NOMO-1 treated with DMSO at 0.1 percent for 48 hours (cell line): Measurements from ENCODE around the gene ZSWIM6.

Experiments used
- DNase-seq: peaks from one replicate; lab custom pipeline; 2025; ENCODE audit not compliant: unreplicated experiment; lab: John Stamatoyannopoulos, UW

ZSWIM6 gene

DNA sequence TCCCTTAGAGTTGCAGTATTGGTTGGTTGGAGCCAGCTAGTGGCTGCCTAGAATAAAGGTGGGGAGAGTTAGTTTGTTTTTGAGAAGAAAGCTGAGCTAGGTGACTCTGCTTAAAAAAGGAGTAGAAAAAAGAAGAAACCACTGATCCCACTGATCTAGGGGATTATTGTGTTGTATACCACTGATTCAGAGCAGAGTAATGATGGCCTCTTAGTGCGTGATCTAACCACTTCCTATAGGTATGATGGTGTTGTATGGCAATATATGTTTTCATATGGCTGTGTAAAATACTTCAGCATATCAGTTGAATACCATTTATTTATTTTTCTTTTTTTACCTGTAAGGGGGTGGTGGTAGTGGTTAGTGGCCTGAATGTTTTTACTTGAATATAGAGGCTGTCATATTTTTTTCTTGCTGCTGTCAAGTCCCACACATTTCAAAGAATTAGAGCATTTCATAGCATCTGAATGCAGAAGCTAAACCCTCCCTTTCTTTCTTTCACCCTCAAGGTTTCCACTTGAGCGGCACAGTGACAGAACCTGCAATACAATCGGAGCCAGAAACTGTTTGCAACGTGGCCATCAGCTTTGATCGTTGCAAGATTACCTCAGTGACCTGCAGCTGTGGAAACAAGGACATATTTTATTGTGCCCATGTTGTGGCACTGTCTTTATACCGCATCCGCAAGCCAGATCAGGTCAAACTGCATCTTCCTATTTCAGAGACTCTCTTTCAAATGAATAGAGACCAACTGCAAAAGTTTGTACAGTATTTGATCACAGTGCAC lies 140.3 kb downstream of the ZSWIM6 start:
- DNase-seq, result no peak

DNA sequence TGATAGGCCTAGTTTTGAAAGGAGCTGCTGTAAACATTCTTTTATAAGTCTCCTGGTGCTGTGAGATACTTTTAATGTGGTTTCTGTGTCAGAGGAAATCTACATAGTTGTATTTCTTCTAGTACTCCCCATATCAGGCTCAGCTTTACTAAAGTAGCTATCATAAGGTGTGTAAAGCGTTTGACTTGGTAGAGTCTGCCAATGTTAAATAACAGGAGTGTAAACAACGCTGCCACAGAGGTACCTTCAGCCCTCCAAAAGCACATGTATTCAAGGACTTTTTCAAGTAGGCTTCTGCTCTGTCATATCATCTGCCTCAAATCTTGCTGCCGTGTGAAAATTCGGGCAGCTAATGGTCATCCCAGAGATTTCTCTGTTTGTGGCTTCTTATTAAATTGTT lies 142.7 kb downstream of the ZSWIM6 start:
- DNase-seq, result no peak

DNA sequence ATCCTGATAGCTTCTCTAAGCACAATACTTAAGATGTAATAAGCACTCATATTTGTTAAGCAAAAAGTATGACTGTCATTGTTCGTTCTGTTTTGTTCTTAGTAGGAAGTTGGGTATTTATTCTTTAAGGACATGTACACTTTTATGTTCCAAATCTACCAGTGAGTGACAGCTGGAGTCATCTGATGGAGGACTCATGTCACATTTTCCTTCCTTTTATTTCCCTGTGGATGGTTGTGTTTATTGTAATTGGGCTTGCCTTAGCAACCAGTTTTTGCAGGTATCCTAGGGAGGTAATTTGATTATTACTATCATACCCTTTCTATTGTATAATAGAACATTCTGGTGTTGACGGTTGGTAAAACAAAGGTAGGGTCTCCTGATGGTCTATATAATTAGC lies 145.7 kb downstream of the ZSWIM6 start:
- DNase-seq, result no peak

DNA sequence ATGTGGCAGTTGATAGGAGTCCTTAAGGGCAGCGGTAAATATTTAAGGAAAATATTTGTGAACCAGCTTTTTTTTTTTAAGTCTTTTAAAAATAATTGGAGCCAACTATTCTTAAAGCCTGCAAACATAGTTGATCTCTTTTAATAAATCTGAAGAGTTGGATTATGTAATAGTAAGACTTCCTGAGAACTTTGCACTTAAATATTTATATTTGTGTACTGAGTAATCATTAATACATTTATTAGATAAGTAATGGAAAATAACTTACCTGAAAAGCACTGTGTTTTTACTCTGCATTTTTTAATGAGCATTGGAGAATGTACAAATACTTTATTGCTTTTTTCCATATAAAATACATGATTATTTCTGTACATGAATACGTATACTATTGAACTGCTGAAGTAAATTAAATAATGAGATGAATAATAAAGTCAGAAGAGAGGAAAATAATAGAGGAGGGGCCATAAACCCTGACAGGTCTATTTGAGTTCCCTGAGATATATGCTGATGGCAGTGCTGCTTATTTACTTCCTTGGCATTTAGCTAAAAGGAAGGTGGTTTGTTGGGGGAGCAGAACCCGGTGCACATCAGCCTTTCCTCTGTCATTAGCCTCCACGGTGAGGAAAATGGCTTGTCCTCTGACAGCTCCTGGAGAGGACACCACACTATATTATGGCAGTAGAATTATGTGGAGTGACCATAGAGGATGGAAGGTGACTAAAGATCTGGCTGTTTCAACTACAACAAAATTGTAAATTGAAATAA lies 148.0 kb downstream of the ZSWIM6 start:
- no peak for DNase-seq

DNA sequence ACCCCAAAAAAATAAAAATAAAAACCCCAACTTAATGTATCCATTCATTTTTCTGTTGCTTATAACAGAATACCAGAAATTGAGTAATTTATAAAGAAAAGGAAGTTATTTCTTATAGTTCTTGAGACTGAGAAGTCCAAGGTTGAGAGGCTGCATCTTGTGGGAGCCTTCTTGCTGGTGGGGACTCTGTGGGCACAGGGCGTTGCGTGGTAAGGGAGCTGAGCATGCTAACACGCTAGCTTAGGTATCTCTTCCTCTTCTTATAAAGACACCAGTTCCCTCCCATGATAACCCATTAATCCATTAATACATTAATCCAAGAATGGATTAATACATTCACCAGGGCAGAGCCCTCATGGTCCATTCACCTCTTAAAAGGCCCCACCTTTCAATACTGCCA lies 150.9 kb downstream of the ZSWIM6 start:
- peak; percentile 3 for DNase-seq

DNA sequence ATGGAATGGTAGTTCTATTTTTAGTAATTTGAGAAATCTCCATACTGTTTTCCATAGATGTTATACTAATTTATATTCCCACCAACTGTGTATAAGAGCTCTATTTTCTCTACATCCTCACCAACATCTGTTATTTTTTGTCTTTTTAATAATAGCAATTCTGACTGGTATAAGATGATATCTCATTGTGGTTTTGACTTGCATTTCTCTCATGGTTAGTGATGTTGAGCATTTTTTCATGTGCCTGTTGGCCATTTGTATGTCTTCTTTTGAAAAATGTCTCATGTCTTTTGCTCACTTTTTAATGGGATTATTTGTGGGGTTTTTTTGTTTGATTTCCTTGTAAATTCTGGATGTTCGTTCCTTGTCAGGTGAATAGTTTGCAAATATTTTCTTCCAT lies 154.4 kb downstream of the ZSWIM6 start:
- DNase-seq, result no peak

DNA sequence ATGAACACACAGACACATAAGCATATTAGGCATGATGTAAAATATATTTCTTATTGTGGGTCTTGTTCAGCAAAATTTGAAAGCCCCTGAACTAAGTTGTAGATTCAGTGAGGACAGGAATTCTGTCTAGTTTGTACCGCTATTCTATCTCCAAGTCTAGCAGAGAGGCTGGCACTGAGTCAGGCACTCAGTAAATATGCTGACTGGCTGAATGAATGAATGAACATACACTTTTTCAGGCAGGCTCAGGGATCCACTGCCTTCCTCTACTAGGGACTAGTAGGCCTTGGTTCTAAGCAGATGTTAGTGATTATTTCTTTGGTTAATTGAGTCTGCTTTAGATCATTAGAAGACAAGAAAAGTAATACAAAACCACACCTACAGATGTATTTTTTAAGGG lies 157.5 kb downstream of the ZSWIM6 start:
- no peak for DNase-seq

DNA sequence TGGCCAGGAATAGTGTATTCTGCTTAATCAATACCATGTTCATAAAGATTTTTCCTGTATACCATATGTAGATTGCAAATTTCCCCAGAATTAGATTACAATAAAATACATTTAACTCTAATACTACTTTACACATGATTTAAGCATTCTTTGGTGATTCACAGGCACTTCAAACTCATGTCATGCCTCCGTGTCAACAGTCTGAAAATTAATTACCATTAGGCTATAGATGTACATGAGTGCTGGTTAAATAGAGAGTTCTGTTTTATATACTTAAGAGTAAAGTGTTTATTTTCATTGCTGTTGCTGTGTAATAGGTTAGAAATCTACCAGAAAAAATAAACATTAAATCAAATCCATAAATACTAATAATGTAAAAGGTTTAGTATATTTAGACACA lies 159.8 kb downstream of the ZSWIM6 start:
- DNase-seq, result no peak

DNA sequence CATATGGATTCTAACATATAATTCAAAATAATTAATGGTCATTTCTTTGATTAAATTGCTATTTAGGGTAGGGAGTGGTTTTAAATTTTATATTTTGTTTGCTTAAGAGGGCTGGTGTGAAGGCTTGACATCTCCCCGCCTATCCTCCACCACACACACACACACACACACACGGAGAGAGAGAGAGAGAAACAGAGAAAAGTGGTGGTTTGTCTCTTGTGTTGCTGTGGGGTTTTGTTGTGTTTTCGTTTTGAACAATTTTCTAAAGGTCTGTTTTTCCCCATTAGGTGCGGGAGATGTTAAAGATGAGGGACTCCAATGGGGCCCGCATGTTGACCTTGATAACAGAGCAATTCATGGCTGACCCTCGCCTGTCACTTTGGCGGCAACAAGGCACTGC lies 161.9 kb downstream of the ZSWIM6 start:
- DNase-seq, result no peak

DNA sequence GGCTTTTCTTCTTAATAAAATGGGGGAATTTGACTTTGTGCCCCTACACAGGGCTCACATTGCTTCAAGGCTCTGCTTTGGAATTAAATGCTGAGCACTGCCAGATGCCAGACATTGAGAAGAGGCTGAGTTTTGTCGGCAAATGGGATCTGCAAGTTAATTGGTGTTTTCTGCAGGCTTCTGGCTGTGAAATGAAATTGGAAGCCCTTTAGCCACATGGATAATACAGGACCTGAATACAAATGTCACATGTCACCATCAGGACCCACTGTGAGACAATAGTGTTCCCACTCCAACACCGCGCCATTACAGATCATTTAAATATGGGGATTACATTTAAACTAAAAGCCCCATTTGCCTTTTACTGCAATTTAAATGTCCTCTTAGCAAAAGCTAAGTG lies 164.4 kb downstream of the ZSWIM6 start:
- DNase-seq, result no peak

DNA sequence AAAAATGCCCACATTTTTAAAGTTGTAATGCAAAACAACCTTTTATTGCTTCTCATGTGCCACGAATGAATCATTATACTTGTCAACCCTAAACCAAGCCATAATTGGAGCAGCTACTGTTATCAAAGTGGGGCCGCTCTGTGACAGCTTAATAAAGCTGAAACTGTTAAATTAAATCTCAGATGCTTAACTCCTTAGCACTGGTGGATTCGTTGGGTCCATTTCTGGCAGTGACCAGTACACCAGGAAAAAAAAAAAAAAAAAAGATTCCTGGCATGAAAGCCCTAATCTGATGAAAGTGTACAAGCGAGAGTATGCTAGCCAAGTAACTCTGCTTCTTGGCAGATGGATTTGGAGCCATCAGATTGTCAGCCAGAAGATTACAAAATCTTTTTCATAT lies 164.8 kb downstream of the ZSWIM6 start:
- no peak for DNase-seq

DNA sequence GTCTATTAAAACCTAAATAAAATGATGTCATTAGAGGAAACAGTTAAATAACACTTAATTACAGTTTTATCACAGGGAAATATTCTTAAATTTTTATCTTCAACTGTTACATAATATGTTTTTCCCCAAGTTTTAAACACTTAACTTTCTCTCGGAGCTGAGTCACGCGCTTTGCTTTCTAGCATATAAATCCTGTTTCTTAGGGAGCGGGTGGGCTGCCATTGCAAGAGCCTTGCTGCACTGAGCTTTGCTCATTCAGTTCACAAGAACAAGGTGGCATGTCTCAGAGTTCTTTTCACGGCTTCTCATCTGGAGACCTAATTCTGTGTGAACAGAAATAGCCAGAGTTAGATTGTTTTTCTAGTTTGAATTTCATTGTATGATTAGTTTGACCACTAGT lies 166.1 kb downstream of the ZSWIM6 start:
- no peak for DNase-seq

DNA sequence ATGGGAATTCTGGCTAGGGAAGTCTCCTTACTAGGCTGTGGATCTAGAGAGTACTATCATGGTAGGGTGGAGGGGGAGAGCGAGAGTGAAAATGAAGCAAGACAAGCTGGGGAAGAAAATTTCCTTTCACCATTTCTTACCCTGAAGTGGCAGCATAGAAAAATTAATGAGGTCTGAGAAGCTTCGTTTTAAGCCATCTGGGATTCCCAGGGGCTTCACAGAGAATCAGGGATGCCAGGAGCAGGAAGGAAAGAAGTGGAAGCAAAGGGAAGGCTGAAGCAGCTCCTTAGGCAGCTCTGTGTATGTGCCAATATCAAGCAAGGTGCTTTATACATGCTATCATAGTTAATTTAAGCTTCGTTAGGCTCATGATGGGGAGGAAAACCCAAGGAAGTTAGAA lies 169.9 kb downstream of the ZSWIM6 start:
- no peak for DNase-seq

DNA sequence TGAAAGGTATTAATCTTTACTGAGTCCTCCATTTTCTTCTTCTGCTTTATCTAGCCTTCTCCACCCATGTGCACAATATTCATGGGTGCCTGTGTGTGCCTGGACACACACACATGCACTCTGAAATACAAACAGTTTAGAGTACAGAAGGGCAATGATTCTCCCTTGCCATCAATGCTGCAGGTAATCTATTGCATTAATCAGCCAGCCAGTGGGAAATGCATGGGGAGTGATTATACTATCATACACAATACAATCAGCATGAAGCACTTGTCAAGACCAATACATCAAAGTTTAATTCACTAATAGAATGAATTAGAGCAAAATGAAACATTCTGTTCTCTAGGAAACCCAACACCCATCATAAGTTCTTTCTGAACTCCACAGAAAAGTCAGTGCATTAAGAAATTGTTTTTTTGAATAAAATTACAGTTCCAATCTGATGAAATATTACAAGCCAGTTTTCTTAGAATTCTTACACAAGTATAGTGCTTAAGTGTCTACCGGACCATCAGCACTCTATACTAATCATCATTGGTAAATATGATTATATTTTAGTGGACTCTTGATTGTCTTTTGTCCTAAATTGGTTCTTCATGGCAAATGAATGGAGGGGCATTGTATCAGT lies 172.2 kb downstream of the ZSWIM6 start:
- no peak for DNase-seq

DNA sequence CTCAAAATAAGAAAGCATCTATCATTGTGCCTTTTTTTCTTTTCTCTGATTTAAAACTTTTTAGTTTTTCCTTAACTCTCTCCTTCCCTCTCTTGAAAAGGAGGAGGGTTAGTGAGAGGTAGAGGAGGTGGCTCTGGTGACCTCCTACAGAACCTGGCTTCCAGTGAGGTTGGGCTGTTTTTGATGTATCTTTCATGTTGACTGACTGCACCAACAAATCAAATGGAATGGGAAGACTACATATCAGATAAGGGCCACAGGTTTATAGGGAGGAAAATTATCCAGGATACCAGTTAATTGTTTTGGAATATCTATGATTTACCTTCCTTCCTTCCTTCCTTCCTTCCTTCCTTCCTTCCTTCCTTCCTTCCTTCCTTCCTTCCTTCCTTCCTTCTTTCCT lies 173.2 kb downstream of the ZSWIM6 start:
- no peak for DNase-seq

DNA sequence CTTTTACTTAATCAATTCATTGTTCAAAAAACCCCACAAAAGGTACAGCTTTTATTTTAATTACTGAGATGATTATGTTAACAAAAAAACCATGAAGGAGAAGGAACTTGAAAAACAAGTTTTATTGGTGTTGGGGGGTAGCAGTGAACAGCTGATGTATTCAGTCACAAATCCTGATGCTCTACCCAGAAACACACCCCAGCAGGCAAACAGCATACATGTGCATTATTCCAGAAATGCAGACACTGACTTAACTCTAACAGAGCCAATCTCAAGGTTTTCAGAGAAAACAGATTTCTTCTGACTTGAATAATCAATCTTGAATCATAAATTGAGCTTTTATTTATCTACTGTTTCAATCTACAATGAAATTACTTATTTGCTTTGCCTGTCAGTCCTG lies 175.2 kb downstream of the ZSWIM6 start:
- DNase-seq, result no peak

DNA sequence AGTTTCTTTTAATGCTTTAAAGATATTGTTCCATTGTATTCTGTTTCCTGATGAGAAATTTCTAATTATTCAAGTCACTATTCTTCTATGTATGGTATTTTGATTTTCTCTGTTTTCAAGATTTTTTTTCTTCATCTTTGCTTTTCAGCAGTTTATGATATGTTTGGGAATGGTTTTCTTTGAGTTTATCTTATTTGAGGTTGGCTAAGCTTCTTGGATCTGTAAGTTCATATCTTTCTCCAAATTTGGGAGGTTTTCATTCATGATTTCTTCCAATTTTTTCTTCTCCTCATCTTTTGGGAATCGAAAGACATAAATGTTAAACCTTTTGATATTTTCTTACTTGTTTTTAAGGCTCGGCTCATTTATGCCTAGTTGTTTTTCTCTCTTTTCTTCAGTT lies 184.9 kb downstream of the ZSWIM6 start:
- DNase-seq, result no peak

DNA sequence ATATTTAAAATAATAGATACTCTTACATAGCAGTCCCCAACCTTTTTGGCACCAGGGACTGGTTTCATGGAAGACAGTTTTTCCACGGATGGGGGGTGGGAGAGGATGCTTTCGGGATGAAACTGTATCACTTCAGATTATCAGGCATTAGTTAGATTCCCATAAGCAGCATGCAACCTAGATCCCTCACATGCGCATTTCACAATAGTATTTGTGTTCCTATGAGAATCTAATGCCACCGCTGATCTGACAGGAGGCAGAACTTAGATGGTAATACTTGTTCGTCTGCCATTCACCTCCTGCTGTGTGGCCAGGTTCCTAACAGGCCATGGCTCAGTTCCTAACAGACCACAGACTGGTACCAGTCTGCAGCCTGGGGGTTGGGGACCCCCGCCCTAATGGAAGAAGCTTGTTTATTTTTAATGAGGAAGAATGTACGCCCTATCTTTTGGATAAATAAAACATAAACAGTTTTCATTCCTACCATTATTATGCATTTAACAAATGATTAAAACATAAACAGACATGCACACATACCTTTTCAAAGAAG lies 187.7 kb downstream of the ZSWIM6 start:
- no peak for DNase-seq

DNA sequence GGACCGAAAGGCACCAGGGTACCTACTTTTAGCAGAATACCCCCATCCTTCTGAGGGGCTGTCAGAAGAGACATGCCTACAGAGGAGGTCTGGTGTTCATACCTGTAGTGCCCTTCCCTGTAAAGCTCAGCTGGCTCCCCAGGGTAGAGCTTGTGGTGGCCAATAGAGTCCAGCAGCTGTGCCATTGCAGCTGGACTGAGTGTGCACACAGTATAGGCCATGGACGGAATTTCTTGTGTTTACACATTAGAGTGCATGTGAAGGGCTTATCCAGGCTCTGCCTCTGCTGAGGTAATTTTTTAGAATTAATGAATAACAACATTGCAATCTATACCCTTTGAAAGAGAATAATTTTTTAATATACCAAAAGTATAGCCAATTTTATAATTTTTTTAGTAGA lies 191.0 kb downstream of the ZSWIM6 start:
- DNase-seq, result no peak

DNA sequence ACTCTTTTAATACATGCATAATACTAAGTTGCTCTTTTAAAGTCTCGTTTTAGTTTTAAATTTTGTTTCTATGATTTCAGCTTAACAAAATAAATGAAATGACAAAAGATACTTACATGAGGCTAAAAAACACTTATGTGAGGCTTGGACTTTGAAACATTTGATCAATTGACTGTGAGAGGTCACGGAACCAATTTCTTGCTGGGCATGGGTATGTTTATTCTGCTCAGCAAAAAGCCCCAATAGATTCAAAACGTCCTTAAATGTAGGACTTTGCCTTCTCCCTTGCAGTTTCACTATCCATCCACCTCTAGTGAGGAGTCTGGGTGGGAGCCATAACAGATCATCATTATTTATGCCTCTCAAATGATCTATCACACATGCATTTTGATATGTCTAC lies 191.9 kb downstream of the ZSWIM6 start:
- DNase-seq, result no peak

DNA sequence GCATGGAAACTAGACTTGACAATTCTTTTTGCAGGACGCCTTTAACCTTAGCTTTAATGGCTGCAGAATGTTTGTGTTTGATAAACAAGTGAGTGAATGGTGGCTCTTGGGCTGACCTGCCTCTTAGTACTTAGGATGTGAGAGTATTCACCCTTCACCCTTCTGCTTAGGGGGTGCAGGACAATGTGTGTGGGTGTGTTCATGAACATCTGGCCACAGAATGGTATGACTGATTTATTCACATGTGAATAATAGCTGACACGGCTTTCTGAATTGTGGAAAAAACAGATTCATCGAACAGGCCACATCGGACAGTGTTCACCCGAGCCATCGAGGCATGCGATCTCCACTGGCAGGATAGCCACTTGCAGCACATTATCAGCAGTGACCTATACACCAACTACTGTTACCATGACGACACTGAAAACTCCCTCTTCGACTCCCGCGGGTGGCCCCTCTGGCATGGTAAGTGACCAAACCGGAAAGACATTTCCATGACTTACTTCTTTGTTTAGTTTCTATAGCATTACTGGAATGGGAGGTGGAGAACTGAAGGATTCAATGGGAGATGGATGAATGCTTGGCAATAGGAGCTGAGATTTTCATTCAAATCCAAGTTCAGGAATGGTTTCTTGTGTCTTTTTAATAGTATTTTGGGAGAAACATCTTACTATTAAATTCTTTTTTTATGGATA lies 193.6 kb downstream of the ZSWIM6 start:
- DNase-seq, result no peak

DNA sequence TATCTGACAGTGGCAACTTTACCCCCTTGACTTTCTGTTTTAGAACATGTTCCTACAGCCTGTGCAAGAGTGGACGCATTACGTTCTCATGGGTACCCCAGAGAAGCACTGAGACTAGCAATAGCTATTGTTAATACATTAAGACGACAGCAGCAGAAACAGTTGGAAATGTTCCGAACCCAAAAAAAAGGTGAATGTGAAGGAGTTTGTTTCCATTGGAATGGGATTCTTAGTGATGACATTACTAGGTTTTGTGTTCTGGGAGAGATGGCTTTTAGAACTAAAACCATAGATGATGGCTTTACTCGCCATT lies 194.1 kb downstream of the ZSWIM6 start:
- no peak for DNase-seq
